Endothelial cell of umbilical vein (primary cell): ENCODE data around the gene ZC3H7A. TPM values are rescaled to one million over a fixed set of nuclear protein-coding genes. Genes with fewer than 3 reads are reported as not detected.
"Not testable (repeated sequence)": the region's sequence is repeated elsewhere in the genome, so short reads cannot be mapped to it uniquely, and the experiment has no call there.

Experiments used
- BruUV-seq: library from RNA; stranded (reverse); fragments of 400-500 nt; replicated peaks from 2 replicates; lab custom pipeline; 2021; lab: Mats Ljungman, UMichigan
- CTCF ChIA-PET: fragments of 300-600, 350-600 bp; sonication (Branson Sonifier 250); formaldehyde crosslinking; loops from one replicate; lab custom pipeline; 2021; ENCODE audit warnings: antibody characterized with exemption, inconsistent platforms; lab: Charles Lee
- POLR2A ChIA-PET: fragments of 300-600, 350-600 bp; sonication (Branson Sonifier 250); formaldehyde crosslinking; loops from one replicate; lab custom pipeline; 2021; ENCODE audit warnings: antibody characterized with exemption, inconsistent platforms; lab: Charles Lee
- DNase-seq: peaks from one replicate; pipeline ENCODE4 v3.0.0-alpha.2; 2011; ENCODE audit warnings: low read depth, low spot score
- FAIRE-seq: peaks from 2 replicates; lab custom pipeline; 2011; peaks lifted over from hg19 to GRCh38; lab: Jason Lieb, UNC
- H2AFZ ChIP-seq: 2 replicates; pipeline ENCODE4 v1.6.0; 2012; ENCODE audit warnings: low read depth, low read length, control low read depth, inconsistent platforms
- H3K27ac ChIP-seq: 2 replicates; pipeline ENCODE4 v1.5.1; 2011; ENCODE audit warnings: low read depth, mild to moderate bottlenecking, control low read depth, low read length, moderate library complexity; ENCODE audit not compliant: insufficient read depth
- H3K27me3 ChIP-seq, 2 experiments: 2 replicates each; pipeline versions ENCODE4 v1.6.0 to v1.6.1; 2011; ENCODE audit warnings: low read length in 2 of 2, mixed read lengths in 1 of 2; ENCODE audit not compliant: control insufficient read depth in 2 of 2, insufficient read depth in 2 of 2
- H3K36me3 ChIP-seq, 2 experiments: 2 replicates in 1 of 2; 3 replicates in 1 of 2; pipeline ENCODE4 v1.5.1; 2011; ENCODE audit warnings: low read length in 2 of 2, mild to moderate bottlenecking in 1 of 2, moderate library complexity in 1 of 2; ENCODE audit not compliant: control insufficient read depth in 2 of 2, insufficient read depth in 2 of 2; ENCODE audit errors: extremely low read depth in 1 of 2
- H3K4me1 ChIP-seq: 3 replicates; pipeline ENCODE4 v1.5.1; 2011; ENCODE audit warnings: mild to moderate bottlenecking, low read length; ENCODE audit not compliant: control insufficient read depth, insufficient read depth; ENCODE audit errors: extremely low read depth
- H3K4me2 ChIP-seq: 2 replicates; pipeline ENCODE4 v1.6.1; 2011; ENCODE audit warnings: low read length, control low read depth, mixed read lengths; ENCODE audit not compliant: insufficient read depth
- H3K4me3 ChIP-seq, 3 experiments: fragments of 200-600 bp in 1 of 3; sonication (generic), shearing (Covaris generic) in 1 of 3; replicated peaks in 1 of 3; 2 replicates each; pipeline ENCODE4 v1.5.1; 2011 to 2016; ENCODE audit warnings: control low read depth in 3 of 3, low read length in 3 of 3, mild to moderate bottlenecking in 2 of 3, inconsistent platforms in 1 of 3, low read depth in 1 of 3, moderate library complexity in 1 of 3; ENCODE audit not compliant: insufficient read depth in 1 of 3
- H3K79me2 ChIP-seq: 2 replicates; pipeline ENCODE4 v1.6.0; 2012; ENCODE audit warnings: low read length, inconsistent platforms; ENCODE audit not compliant: control insufficient read depth, insufficient read depth
- H3K9ac ChIP-seq: replicated peaks from 2 replicates; pipeline ENCODE3; 2011; ENCODE audit warnings: low read length, control low read depth; ENCODE audit not compliant: insufficient read depth; ENCODE audit errors: extremely low read depth
- H3K9me1 ChIP-seq: replicated peaks from 3 replicates; pipeline ENCODE4 v1.6.0; 2011; ENCODE audit warnings: mild to moderate bottlenecking, low read length; ENCODE audit not compliant: control insufficient read depth, insufficient read depth; ENCODE audit errors: extremely low read depth
- H3K9me3 ChIP-seq: replicated peaks from 2 replicates; pipeline ENCODE4 v1.5.1; 2012; ENCODE audit warnings: low read length, inconsistent platforms; ENCODE audit not compliant: control insufficient read depth, insufficient read depth
- H4K20me1 ChIP-seq: replicated peaks from 2 replicates; pipeline ENCODE3; 2011; ENCODE audit warnings: mild to moderate bottlenecking, low read length; ENCODE audit not compliant: control insufficient read depth, insufficient read depth; ENCODE audit errors: extremely low read depth
- CTCF ChIP-seq, 2 donors: IDR thresholded peaks; 1 replicate in 1 of 2; 2 replicates in 1 of 2; pipeline ENCODE4 v1.5.1; 2011; ENCODE audit warnings: low read length in 2 of 2, mild to moderate bottlenecking in 2 of 2, moderate library complexity in 2 of 2, control low read depth in 1 of 2, inconsistent platforms in 1 of 2, low read depth in 1 of 2; ENCODE audit not compliant: insufficient read depth in 1 of 2; ENCODE audit errors: extremely low read depth in 1 of 2
- EZH2 ChIP-seq: IDR thresholded peaks from 2 replicates; pipeline ENCODE4 v1.6.1; 2012; ENCODE audit warnings: borderline replicate concordance, low read depth, mild to moderate bottlenecking, moderate library complexity, low read length, inconsistent platforms; ENCODE audit not compliant: severe bottlenecking
- FOS ChIP-seq: IDR thresholded peaks from 2 replicates; pipeline ENCODE4 v1.6.1; 2011; ENCODE audit warnings: mild to moderate bottlenecking, low read length, moderate library complexity, borderline replicate concordance; ENCODE audit not compliant: insufficient read depth
- GATA2 ChIP-seq: IDR thresholded peaks from 2 replicates; pipeline ENCODE4 v1.7.0; 2011; ENCODE audit warnings: low read depth, mild to moderate bottlenecking, moderate library complexity, mixed read lengths, low read length; ENCODE audit not compliant: insufficient read length, insufficient read depth
- JUN ChIP-seq: IDR thresholded peaks from 2 replicates; pipeline ENCODE4 v1.6.1; 2011; ENCODE audit warnings: borderline replicate concordance, low read depth; ENCODE audit not compliant: insufficient read length, insufficient read depth
- MAX ChIP-seq: IDR thresholded peaks from 2 replicates; pipeline ENCODE4 v1.6.1; 2011; ENCODE audit not compliant: insufficient read depth, insufficient read length
- MYC ChIP-seq: IDR thresholded peaks from one replicate; pipeline ENCODE4 v1.6.1; 2011; ENCODE audit warnings: mild to moderate bottlenecking, low read depth, low read length
- POLR2A ChIP-seq: IDR thresholded peaks from 2 replicates; pipeline ENCODE4 v1.6.1; 2012; ENCODE audit warnings: low read depth, mild to moderate bottlenecking, control low read depth, low read length
- POLR2AphosphoS5 ChIP-seq: IDR thresholded peaks from 2 replicates; pipeline ENCODE4 v1.6.1; 2012; ENCODE audit warnings: low read depth, mild to moderate bottlenecking, control low read depth, low read length, moderate library complexity; ENCODE audit not compliant: insufficient read depth
- dilution Hi-C: fragments of 300-500 bp; cut with MboI; formaldehyde crosslinking; loops from one replicate; pipeline ENCODE4 v1.15.0; 2019; ENCODE audit warnings: low sequenced_read_pairs; ENCODE audit not compliant: extremely low pct_ligation_motif_present
- intact Hi-C: fragments of 100-400 bp; cut with micrococcal nuclease; formaldehyde crosslinking; loops from one replicate; pipeline ENCODE4 v1.10.0; 2022
- polyA plus RNA-seq, 4 experiments: library from polyadenylated mRNA; depleted of rRNA in 3 of 4; stranded (reverse) in 3 of 4; unstranded in 1 of 4; fragments of >200 nt; gene quantifications; 2 replicates each; pipeline versions ENCODE4 v1.2.1 to v1.2.3, GENCODE V29; 2011 to 2012; ENCODE audit warnings: missing spikeins in 1 of 4
- total RNA-seq: library from RNA; stranded (reverse); gene quantifications from 2 replicates; pipeline ENCODE4 v1.2.3, GENCODE V29; 2021

ZC3H7A gene
- total and polyA plus RNA-seq, 2 donors (not counting 3 experiments of a cell fraction or from before 2014, with no cell fraction given), result 44.1 to 78.0 TPM

- H3K4me2 ChIP-seq, result no peak overlapping the region
- no peak overlapping the region for H2AFZ ChIP-seq
- H3K27ac ChIP-seq, result no peak overlapping the region
- H3K4me3 ChIP-seq, result no peak overlapping the region
- no peaks in the 10 kb centered on the region for H3K9me1 ChIP-seq
- TF ChIP-seq EZH2 (no peak), FOS (no peak), MYC (no peak), MAX (no peak), CTCF (IDR thresholded peaks at IDR 0.05; ENCODE audit: extremely low read depth in 1 of 2, insufficient read depth in 1 of 2, low read depth in 1 of 2, low read length in 2 of 2) (no peak), POLR2AphosphoS5 (no peak), POLR2A (no peak), JUN (no peak), GATA2 (no peak)
- no peak for DNase-seq
- BruUV-seq, result no TSS peak
- dilution Hi-C loops, result no loop called here
- H3K27me3 ChIP-seq, result no peaks in the 10 kb centered on the region
- CTCF ChIA-PET, result interaction anchor here (1.1 kb wide), 1 partner anchor 8 kb away, joined by 3 read pairs; the partner anchor contains the start of gene ZC3H7A
- peaks cover 7% of the 10 kb centered on the region for H3K4me1 ChIP-seq
- H3K9ac ChIP-seq, result no peak overlapping the region
- intact Hi-C loops, result no loop called here
- FAIRE-seq, result no peak
- POLR2A ChIA-PET, result no interaction called here
- H3K79me2 ChIP-seq, result peaks cover 94% of the 10 kb centered on the region
- peaks cover 3% of the 10 kb centered on the region for H4K20me1 ChIP-seq
- H3K36me3 ChIP-seq, result no peaks in the 10 kb centered on the region
- no peaks in the 10 kb centered on the region for H3K9me3 ChIP-seq
These were observed 8.1 kb downstream of the ZC3H7A start for GRCh38 chr16:11788914-11789313.

GRCh38 chr16:11784980-11785599 is 12.0 kb downstream of the ZC3H7A start:
- CTCF ChIA-PET, result interaction anchor here (2.1 kb wide), 1 partner anchor 12 kb away, joined by 20 read pairs; the partner anchor contains the start of gene ZC3H7A
- not testable (repeated sequence) for FAIRE-seq

More at GRCh38 chr16:11784980-11785599, 12.0 kb downstream of the ZC3H7A start:
- H4K20me1 ChIP-seq, H3K4me3 ChIP-seq, H2AFZ ChIP-seq, DNase-seq, H3K4me2 ChIP-seq, H3K9me3 ChIP-seq, BruUV-seq, dilution Hi-C loops, H3K9me1 ChIP-seq, H3K27me3 ChIP-seq, POLR2A ChIA-PET, H3K27ac ChIP-seq, intact Hi-C loops, H3K9ac ChIP-seq, H3K36me3 ChIP-seq: not testable (repeated sequence)
- Histone ChIP-seq H3K4me1 (peaks cover 29% of the 10 kb centered on the region), H3K79me2 (peaks cover 88% of the 10 kb centered on the region)
